ENCODE results near the gene MNAT1. TPM values are rescaled to one million over a fixed set of nuclear protein-coding genes. Genes with fewer than 3 reads are reported as not detected.
"Not testable (repeated sequence)": the region's sequence is repeated elsewhere in the genome, so short reads cannot be mapped to it uniquely, and the experiment has no call there.

MNAT1 gene
- total RNA-seq, 2 experiments from 2014 or later, result 35.3 to 38.5 TPM

- ChIA-PET POLR2A (no interaction called here), CTCF (interaction anchor here (1.4 to 2.0 kb wide), 3 partner anchors 12 to 35 kb away, joined by 3 to 7 read pairs (median 6); no protein-coding TSS in a partner anchor)
- H3K4me3 Mint-ChIP-seq, result peak overlapping the region; percentile 74
- no peaks in the 10 kb centered on the region for H3K36me3 Mint-ChIP-seq
- intact Hi-C loops (cut with micrococcal nuclease), result loop anchor here (5.0 kb wide), 2 partner anchors 69 to 261 kb away; partner anchors contain the start of genes SLC38A6 and TRMT5
- peaks cover 57% of the 10 kb centered on the region for H3K27me3 Mint-ChIP-seq
- H3K9me3 Mint-ChIP-seq, result no peaks in the 10 kb centered on the region
- peaks cover 11% of the 10 kb centered on the region for H3K4me1 Mint-ChIP-seq (ENCODE audit: low read depth)
- peak; percentile 65 for DNase-seq
- H3K27ac Mint-ChIP-seq, result no peak overlapping the region
These were observed 13.0 kb upstream of the MNAT1 start for GRCh38 chr14:60721326-60722106.

- intact Hi-C loops (cut with micrococcal nuclease), result loop anchor here (5.0 kb wide), 2 partner anchors 70 to 260 kb away; partner anchors contain the start of genes SLC38A6 and TRMT5
- peaks cover 11% of the 10 kb centered on the region for H3K4me1 Mint-ChIP-seq (ENCODE audit: low read depth)
- no peak for DNase-seq
- H3K27me3 Mint-ChIP-seq, result peaks cover 61% of the 10 kb centered on the region
- peak overlapping the region; percentile 74 for H3K4me3 Mint-ChIP-seq
- POLR2A ChIA-PET, result no interaction called here
- no peaks in the 10 kb centered on the region for H3K9me3 Mint-ChIP-seq
- CTCF ChIA-PET, result interaction anchor here (1.4 to 2.0 kb wide), 2 partner anchors 12 to 35 kb away, joined by 3 to 7 read pairs; no protein-coding TSS in a partner anchor
- H3K27ac Mint-ChIP-seq, result no peak overlapping the region
- no peaks in the 10 kb centered on the region for H3K36me3 Mint-ChIP-seq
These were observed 12.5 kb upstream of the MNAT1 start for GRCh38 chr14:60722107-60722356.

GRCh38 chr14:60722357-60723115 lies 12.0 kb upstream of the MNAT1 start:
- peak; percentile 18 for DNase-seq
- CTCF ChIA-PET, result interaction anchor here (0.6 to 2.0 kb wide), 2 partner anchors 11 to 98 kb away, joined by 3 to 7 read pairs; no protein-coding TSS in a partner anchor
- Mint-ChIP-seq H3K9me3 (no peaks in the 10 kb centered on the region), H3K27ac (no peak overlapping the region), H3K4me3 (peak overlapping the region; percentile 74), H3K27me3 (peaks cover 66% of the 10 kb centered on the region), H3K36me3 (no peaks in the 10 kb centered on the region), H3K4me1 (ENCODE audit: low read depth) (peaks cover 11% of the 10 kb centered on the region)
- intact Hi-C loops (cut with micrococcal nuclease), result loop anchor here (5.0 kb wide), 2 partner anchors 70 to 260 kb away; partner anchors contain the start of genes SLC38A6 and TRMT5
- POLR2A ChIA-PET, result interaction anchor here (1.1 kb wide), 1 partner anchor 259 kb away, joined by 6 read pairs; the partner anchor contains the start of genes SLC38A6 and TRMT5

GRCh38 chr14:60723116-60723906 lies 11.2 kb upstream of the MNAT1 start:
- Mint-ChIP-seq H3K27me3 (peaks cover 72% of the 10 kb centered on the region), H3K9me3 (no peaks in the 10 kb centered on the region), H3K4me1 (ENCODE audit: low read depth) (peaks cover 11% of the 10 kb centered on the region), H3K27ac (no peak overlapping the region), H3K36me3 (no peaks in the 10 kb centered on the region), H3K4me3 (peak overlapping the region; percentile 79)
- intact Hi-C loops (cut with micrococcal nuclease), result loop anchor here (5.0 kb wide), 2 partner anchors 71 to 259 kb away; partner anchors contain the start of genes SLC38A6 and TRMT5
- DNase-seq, result peak; percentile 39
- POLR2A ChIA-PET, result interaction anchor here (1.1 kb wide), 1 partner anchor 258 kb away, joined by 6 read pairs; the partner anchor contains the start of genes SLC38A6 and TRMT5
- CTCF ChIA-PET, result interaction anchor here (0.6 to 2.0 kb wide), 2 partner anchors 11 to 99 kb away, joined by 3 to 7 read pairs; no protein-coding TSS in a partner anchor

- DNase-seq, result peak; percentile 34
- Mint-ChIP-seq H3K4me1 (ENCODE audit: low read depth) (peaks cover 11% of the 10 kb centered on the region), H3K27me3 (peaks cover 71% of the 10 kb centered on the region), H3K4me3 (peak within 1 kb of the TSS; percentile 79), H3K27ac (no peak within 1 kb of the TSS), H3K9me3 (no peaks in the 10 kb centered on the region), H3K36me3 (no peaks in the 10 kb centered on the region)
- ChIA-PET CTCF (no interaction called here), POLR2A (no interaction called here)
- intact Hi-C loops (cut with micrococcal nuclease), result loop anchor here (1.0 to 5.0 kb wide), 5 partner anchors 10 to 301 kb away; partner anchors contain the start of genes MNAT1, SLC38A6 and TRMT5
These were observed 10.5 kb upstream of the MNAT1 start, which contains the start of gene SIX4 for GRCh38 chr14:60723907-60724618. SIX4 (minus strand) TSS chr14:60724351; CDS start chr14:60724074, 277 bp downstream.

GRCh38 chr14:60731291-60731690 lies 3.3 kb upstream of the MNAT1 start:
- H3K27me3 Mint-ChIP-seq, result peaks cover 42% of the 10 kb centered on the region
- POLR2A ChIA-PET; H3K9me3 Mint-ChIP-seq; DNase-seq; intact Hi-C loops (cut with micrococcal nuclease); H3K4me3 Mint-ChIP-seq; H3K36me3 Mint-ChIP-seq; CTCF ChIA-PET; H3K27ac Mint-ChIP-seq: not testable (repeated sequence)
- H3K4me1 Mint-ChIP-seq (ENCODE audit: low read depth), result peaks cover 15% of the 10 kb centered on the region

GRCh38 chr14:60732840-60733483 lies 1.6 kb upstream of the MNAT1 start:
- ChIA-PET POLR2A (interaction anchor here (0.6 kb wide), 1 partner anchor 18 kb away, joined by 4 read pairs; no protein-coding TSS in a partner anchor), CTCF (interaction anchor here (0.6 to 1.8 kb wide), 3 partner anchors 10 to 805 kb away, joined by 3 to 7 read pairs (median 6); no protein-coding TSS in a partner anchor)
- Mint-ChIP-seq H3K4me3 (no peak overlapping the region), H3K27me3 (peaks cover 29% of the 10 kb centered on the region), H3K36me3 (peaks cover 3% of the 10 kb centered on the region), H3K9me3 (no peaks in the 10 kb centered on the region), H3K27ac (no peak overlapping the region), H3K4me1 (ENCODE audit: low read depth) (peaks cover 15% of the 10 kb centered on the region)
- no peak for DNase-seq
- intact Hi-C loops (cut with micrococcal nuclease), result no loop called here

- no peak for DNase-seq
- intact Hi-C loops (cut with micrococcal nuclease), result loop anchor here (2.0 kb wide), 1 partner anchor 63 kb away; no protein-coding TSS in a partner anchor
- peaks cover 3% of the 10 kb centered on the region for H3K36me3 Mint-ChIP-seq
- peak overlapping the region; percentile 95 for H3K4me3 Mint-ChIP-seq
- ChIA-PET POLR2A (interaction anchor here (1.7 kb wide), 1 partner anchor 18 kb away, joined by 4 read pairs; no protein-coding TSS in a partner anchor), CTCF (no interaction called here)
- H3K4me1 Mint-ChIP-seq (ENCODE audit: low read depth), result peaks cover 15% of the 10 kb centered on the region
- no peak overlapping the region for H3K27ac Mint-ChIP-seq
- peaks cover 9% of the 10 kb centered on the region for H3K27me3 Mint-ChIP-seq
- H3K9me3 Mint-ChIP-seq, result no peaks in the 10 kb centered on the region
These were observed 855 bp downstream of the MNAT1 start for GRCh38 chr14:60735416-60735815.

- CTCF ChIA-PET, result no interaction called here
These were observed 1.9 kb downstream of the MNAT1 start for GRCh38 chr14:60736494-60736893.

GRCh38 chr14:60738843-60739508 lies 4.4 kb downstream of the MNAT1 start:
- POLR2A ChIA-PET, result no interaction called here

More at GRCh38 chr14:60736494-60736893, 1.9 kb downstream of the MNAT1 start:
- Mint-ChIP-seq H3K27ac (no peak overlapping the region), H3K4me1 (ENCODE audit: low read depth) (peaks cover 15% of the 10 kb centered on the region), H3K36me3 (peaks cover 3% of the 10 kb centered on the region), H3K4me3 (no peak overlapping the region), H3K9me3 (no peaks in the 10 kb centered on the region), H3K27me3 (peaks cover 3% of the 10 kb centered on the region)
- no peak for DNase-seq
- POLR2A ChIA-PET, result no interaction called here
- intact Hi-C loops (cut with micrococcal nuclease), result no loop called here

More at GRCh38 chr14:60738843-60739508, 4.4 kb downstream of the MNAT1 start:
- Mint-ChIP-seq H3K27ac (no peak overlapping the region), H3K4me1 (ENCODE audit: low read depth) (peaks cover 20% of the 10 kb centered on the region), H3K27me3 (no peaks in the 10 kb centered on the region), H3K4me3 (no peak overlapping the region), H3K9me3 (peaks cover 10% of the 10 kb centered on the region), H3K36me3 (peaks cover 11% of the 10 kb centered on the region)
- no peak for DNase-seq
- intact Hi-C loops (cut with micrococcal nuclease), result no loop called here
- CTCF ChIA-PET, result no interaction called here

All from activated CD4-positive, alpha-beta memory T cell treated with anti-CD3 and anti-CD28 coated beads for 36 hours (primary cell).